Fibroblast of skin of left quadriceps (primary cell): Measurements from ENCODE around the gene USO1.
"Not testable (repeated sequence)": the region's sequence is repeated elsewhere in the genome, so short reads cannot be mapped to it uniquely, and the experiment has no call there.

Experiments used
- DNase-seq, 2 experiments: peaks; one replicate each; pipeline ENCODE4 v3.0.0-alpha.2; 2013; ENCODE audit warnings: low read depth in 2 of 2

USO1 gene

GRCh38 chr4:75724066-75724866 lies at the start of gene USO1:
TSS of gene USO1 (plus strand) at chr4:75724577. CDS start at chr4:75724820, 243 bp downstream.
- peak; percentile 97 for DNase-seq

DNA sequence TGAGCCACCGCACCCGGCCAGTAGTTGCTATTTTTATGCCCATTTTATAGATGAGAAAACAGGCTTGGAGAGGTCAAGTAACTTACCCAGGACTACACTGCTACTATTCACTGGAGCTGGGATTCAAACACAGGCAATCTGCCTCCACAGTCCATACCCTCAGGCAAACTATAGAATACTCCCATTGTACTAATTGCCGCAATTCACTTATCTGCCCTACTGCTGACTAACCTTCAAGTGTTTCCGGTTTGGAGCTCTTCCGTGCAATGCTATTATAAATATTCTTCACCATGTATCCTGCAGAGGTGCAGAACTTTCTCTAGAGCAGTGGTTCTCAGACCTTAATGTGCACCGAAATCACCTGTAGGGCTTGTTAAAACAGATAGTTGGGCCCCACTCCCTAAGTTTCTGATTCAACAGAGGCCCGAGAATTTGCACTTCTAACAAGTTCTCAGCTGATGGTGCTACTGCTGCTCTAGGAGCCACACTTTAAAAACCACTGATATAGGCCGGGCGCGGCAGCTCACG lies 49.3 kb upstream of the USO1 start:
- DNase-seq: no peak

- no peak for DNase-seq
Measured at GRCh38 chr4:75678473-75678872, 45.9 kb upstream of the USO1 start.

- no peak for DNase-seq
Measured at GRCh38 chr4:75678965-75679364, 45.4 kb upstream of the USO1 start.

- no peak for DNase-seq
Measured at GRCh38 chr4:75679876-75680575, 44.4 kb upstream of the USO1 start.

DNA sequence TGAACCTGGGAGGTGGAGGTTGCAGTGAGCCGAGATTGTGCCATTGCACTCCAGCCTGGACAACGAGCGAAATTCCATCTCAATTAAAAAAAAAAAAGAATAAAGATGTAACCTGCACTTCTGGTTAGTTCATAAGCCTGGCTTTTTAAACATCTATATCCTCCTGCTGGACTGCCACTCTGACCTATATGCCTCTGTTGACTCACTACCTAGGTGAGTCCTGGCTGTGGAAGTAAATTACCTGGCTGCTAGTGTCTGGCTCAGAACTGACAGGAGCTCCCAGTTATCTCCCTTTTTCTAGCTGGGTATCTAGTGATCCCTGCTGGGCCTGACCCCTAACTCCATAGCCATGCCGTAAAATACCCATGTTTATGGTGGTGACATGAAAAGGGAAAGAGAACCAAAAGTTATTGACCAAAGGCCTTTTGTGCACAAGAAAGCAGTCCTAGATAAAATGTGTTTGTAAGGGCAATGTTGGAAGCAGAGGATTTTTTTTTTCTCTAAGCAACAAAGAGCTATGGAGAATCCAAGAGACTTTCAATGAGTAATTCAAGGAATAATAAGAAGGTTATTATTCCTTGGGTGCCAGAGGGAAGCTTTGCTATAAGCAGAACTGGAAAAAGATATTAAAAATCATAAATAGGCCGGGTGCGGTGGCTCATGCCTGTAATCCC lies 40.8 kb upstream of the USO1 start:
- no peak for DNase-seq

DNA sequence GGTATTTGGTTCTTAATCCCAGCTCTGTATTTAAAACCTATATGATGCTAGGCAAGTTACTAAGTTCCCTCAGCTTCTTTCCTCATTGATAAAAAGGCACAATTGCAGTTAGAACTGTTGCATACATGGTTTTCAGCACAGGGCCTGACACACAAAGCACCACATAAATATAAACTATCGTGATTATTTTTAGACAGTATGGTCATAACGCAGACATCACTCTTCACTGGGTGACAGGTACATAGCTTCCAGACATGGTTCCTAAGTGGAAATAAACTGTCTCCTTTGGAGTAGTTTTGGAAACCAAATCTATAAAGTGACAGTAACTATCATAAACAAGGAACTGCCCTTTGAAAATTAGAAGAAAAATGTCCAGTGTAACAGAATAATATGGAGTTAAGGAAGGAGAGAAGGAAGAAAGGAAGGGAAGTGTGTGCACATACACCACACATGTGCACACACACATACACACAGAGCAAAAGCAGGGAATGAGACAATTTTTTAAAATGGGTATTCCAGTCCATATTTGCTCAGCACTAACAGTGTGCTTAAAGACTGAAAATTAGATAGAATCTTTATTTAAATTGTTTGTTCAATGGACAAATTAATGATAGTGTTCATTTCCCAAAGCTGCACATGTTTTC lies 38.7 kb upstream of the USO1 start:
- no peak for DNase-seq

- DNase-seq: no peak
Measured at GRCh38 chr4:75686346-75686745, 38.0 kb upstream of the USO1 start.

DNA sequence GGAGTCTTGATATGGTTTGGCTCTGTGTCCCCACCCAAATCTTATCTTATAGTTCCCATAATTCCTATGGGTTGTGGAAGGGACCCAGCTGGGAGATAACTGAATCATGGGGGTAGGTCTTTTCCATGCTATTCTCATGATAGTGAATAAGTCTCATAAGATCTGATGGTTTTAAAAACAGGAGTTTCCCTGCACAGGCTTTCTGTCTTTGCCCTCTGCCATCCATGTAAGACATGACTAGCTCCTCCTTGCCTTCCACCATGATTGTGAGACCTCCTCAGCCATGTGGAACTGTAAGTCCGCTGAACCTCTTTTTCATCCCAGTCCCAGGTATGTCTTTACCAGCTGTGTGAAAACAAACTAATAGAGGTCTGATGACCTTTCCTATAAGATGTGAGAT lies 37.3 kb upstream of the USO1 start:
- DNase-seq: not testable (repeated sequence)

DNA sequence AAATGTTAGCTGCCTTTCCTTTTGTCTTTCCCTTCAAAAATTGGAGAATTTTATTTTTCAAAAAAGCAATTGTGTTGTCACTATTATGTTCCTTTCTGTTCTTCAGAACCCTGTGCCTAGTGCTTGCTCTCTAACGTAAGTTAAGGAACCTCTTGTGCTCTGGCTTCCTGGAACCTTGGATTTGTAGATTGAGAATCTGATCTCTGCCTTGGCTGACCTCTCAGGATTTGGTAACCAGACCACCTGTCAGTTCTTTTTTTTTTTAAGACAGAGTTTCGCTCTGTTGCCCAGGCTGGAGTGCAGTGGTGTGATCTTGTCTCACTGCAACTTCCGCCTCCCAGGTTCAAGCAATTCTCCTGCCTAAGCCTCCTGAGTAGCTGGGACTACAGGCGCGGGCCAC lies 32.3 kb upstream of the USO1 start:
- not testable (repeated sequence) for DNase-seq

GRCh38 chr4:75696071-75696470 lies 28.3 kb upstream of the USO1 start:
- DNase-seq: no peak

- no peak for DNase-seq
Measured at GRCh38 chr4:75696581-75696980, 27.8 kb upstream of the USO1 start.

GRCh38 chr4:75698162-75698962 lies 26.0 kb upstream of the USO1 start:
- no peak for DNase-seq

DNA sequence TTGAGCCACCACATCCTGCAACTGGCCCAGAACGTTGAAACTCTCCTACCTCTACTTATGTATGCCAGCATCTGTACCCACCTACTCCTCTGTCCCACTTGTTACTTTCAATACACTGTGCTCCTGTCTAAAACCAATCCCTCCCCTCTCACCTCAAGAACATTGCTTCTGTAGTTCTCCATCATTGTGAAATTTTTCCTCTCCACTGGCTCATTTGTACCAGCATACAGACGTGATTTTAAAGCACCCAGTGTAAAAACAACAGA lies 25.5 kb upstream of the USO1 start:
- DNase-seq: no peak

- no peak for DNase-seq
Measured at GRCh38 chr4:75699299-75699698, 25.1 kb upstream of the USO1 start.

DNA sequence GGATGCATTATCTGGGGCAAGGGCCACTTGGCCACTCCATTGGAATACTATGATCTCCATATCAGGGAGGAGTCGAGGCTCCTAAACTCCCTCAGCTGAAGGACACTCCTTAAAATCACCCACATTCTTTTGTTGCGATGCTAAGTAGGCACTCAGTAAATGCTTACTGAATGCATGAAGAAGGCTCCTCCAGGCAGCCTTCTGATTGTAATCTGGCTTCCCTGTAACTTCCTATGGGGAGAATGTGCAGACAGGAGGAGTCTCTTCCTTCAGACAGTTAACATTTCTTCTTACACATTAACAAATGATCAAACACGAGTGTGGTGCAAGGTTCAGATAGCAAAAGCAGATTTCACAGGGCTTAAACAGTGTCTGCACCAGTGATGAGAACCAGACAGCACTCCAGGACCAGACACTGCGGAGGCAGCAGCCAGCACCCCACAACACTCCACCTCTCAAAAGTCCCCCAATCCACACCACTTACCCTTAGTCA lies 21.4 kb upstream of the USO1 start:
- no peak for DNase-seq

- no peak for DNase-seq
Measured at GRCh38 chr4:75705198-75705977, 19.0 kb upstream of the USO1 start.

- DNase-seq: no peak
Measured at GRCh38 chr4:75708218-75708691, 16.1 kb upstream of the USO1 start.

DNA sequence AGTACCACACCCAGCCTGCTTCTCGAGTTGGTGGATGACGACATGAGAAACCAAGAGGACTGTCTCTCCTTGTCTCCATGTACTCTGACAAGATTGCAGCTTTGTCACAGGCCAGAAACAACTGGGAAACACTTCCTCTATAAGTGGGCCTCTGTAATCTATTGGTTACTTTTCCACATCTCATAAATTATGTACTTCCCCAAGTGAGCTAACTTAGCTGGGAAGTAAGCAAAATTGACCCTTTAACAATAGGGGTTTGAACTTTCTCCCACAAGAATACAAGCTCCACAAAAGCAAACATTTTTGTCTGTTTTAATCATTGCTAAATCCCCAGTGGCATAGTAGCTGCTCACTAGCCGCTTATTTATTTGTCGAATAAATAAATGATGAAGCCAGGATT lies 14.1 kb upstream of the USO1 start:
- DNase-seq: no peak

GRCh38 chr4:75714011-75714410 lies 10.4 kb upstream of the USO1 start:
- no peak for DNase-seq
